Astrocyte (in vitro differentiated cells and primary cell): ENCODE measurements around the gene PPP2R2B. TPM values are rescaled to one million over a fixed set of nuclear protein-coding genes. Genes with fewer than 3 reads are reported as not detected.

Experiments
- DNase-seq: peaks from one replicate; pipeline ENCODE4 v3.0.0-alpha.2; 2010; ENCODE audit warnings: low read depth
- FAIRE-seq: peaks from 2 replicates; lab custom pipeline; 2011; peaks lifted over from hg19 to GRCh38; lab: Jason Lieb, UNC
- H2AFZ ChIP-seq: 2 replicates; pipeline ENCODE4 v1.6.0; 2012; ENCODE audit warnings: low read depth, low read length, inconsistent platforms
- H3K27ac ChIP-seq: 2 replicates; pipeline ENCODE4 v1.5.1; 2011; ENCODE audit warnings: low read depth, low read length, inconsistent platforms
- H3K27me3 ChIP-seq: 2 replicates; pipeline ENCODE4 v1.6.0; 2011; ENCODE audit warnings: low read length, inconsistent platforms; ENCODE audit not compliant: insufficient read depth
- H3K36me3 ChIP-seq: 2 replicates; pipeline ENCODE4 v1.5.1; 2011; ENCODE audit warnings: low read length, inconsistent platforms; ENCODE audit not compliant: insufficient read depth
- H3K4me1 ChIP-seq: 2 replicates; pipeline ENCODE4 v1.5.1; 2011; ENCODE audit warnings: low read length, inconsistent platforms; ENCODE audit not compliant: insufficient read depth
- H3K4me2 ChIP-seq: 2 replicates; pipeline ENCODE4 v1.6.0; 2012; ENCODE audit warnings: low read length, inconsistent platforms
- H3K4me3 ChIP-seq: 2 replicates; pipeline ENCODE4 v1.5.1; 2011; ENCODE audit warnings: low read depth, mild to moderate bottlenecking, low read length, inconsistent platforms; ENCODE audit not compliant: insufficient read depth
- H3K79me2 ChIP-seq: 2 replicates; pipeline ENCODE4 v1.6.0; 2012; ENCODE audit warnings: mild to moderate bottlenecking, low read length, inconsistent platforms; ENCODE audit not compliant: insufficient read depth
- H3K9ac ChIP-seq: 2 replicates; pipeline ENCODE4 v1.6.0; 2012; ENCODE audit warnings: mild to moderate bottlenecking, low read length, inconsistent platforms
- H3K9me3 ChIP-seq: 2 replicates; pipeline ENCODE4 v1.5.1; 2012; ENCODE audit warnings: low read depth, mild to moderate bottlenecking, low read length, inconsistent platforms; ENCODE audit not compliant: insufficient read depth
- H4K20me1 ChIP-seq: 2 replicates; pipeline ENCODE4 v1.6.0; 2012; ENCODE audit warnings: low read length, inconsistent platforms; ENCODE audit not compliant: insufficient read depth
- H3K27ac Mint-ChIP-seq: one replicate; pipeline ENCODE4 v1.8.0; 2021; ENCODE audit warnings: mild to moderate bottlenecking, mixed read lengths; ENCODE audit not compliant: unreplicated experiment
- H3K27me3 Mint-ChIP-seq: one replicate; pipeline ENCODE4 v1.8.0; 2021; ENCODE audit warnings: low read depth, mixed read lengths; ENCODE audit not compliant: unreplicated experiment
- H3K36me3 Mint-ChIP-seq: one replicate; pipeline ENCODE4 v1.8.0; 2021; ENCODE audit warnings: low read depth, mixed read lengths; ENCODE audit not compliant: unreplicated experiment
- H3K4me1 Mint-ChIP-seq: one replicate; pipeline ENCODE4 v1.8.0; 2021; ENCODE audit warnings: low read depth, mixed read lengths; ENCODE audit not compliant: unreplicated experiment
- H3K4me3 Mint-ChIP-seq: one replicate; pipeline ENCODE4 v1.8.0; 2021; ENCODE audit warnings: mild to moderate bottlenecking, moderate library complexity, mixed read lengths; ENCODE audit not compliant: unreplicated experiment
- H3K9me3 Mint-ChIP-seq: one replicate; pipeline ENCODE4 v1.8.0; 2021; ENCODE audit warnings: mild to moderate bottlenecking, mixed read lengths; ENCODE audit not compliant: unreplicated experiment
- EZH2 ChIP-seq: IDR thresholded peaks from 2 replicates; pipeline ENCODE4 v1.6.1; 2012; ENCODE audit warnings: mild to moderate bottlenecking, low read length, inconsistent platforms; ENCODE audit not compliant: insufficient read depth
- total RNA-seq: library from RNA; stranded (reverse); gene quantifications from 2 replicates; pipeline ENCODE4 v1.2.1, GENCODE V29; 2021
- TF ChIP-seq, protein P1 (sequence below): IDR thresholded peaks from 2 replicates; pipeline ENCODE4 v1.5.1; 2011; ENCODE audit warnings: low read depth, mild to moderate bottlenecking, inconsistent platforms, low read length, moderate library complexity; ENCODE audit not compliant: insufficient read depth

The PPP2R2B gene
- total RNA-seq, 1 donor from 2014 or later: 5.2 TPM

DNA sequence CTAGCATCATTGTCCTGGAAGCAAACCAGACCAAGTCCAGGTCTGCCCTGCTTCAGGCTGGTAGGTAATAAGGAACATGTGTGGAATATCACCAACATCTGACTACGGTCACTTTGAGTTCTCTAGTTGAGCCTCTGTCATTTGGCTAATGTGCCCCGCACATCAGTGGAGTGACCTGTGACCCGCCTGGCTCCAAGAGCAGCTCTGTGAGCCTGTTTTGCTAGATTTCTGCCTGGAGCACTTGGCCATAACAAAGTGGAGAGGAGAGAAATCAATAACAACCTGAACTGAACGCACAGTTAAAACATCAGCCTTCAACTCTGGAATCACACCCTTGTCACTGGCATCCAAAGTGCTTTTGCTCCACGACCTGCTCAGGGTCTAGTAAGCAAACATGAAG, 115.7 kb downstream of the PPP2R2B start:
- no peak overlapping the region for H3K27ac Mint-ChIP-seq

DNA sequence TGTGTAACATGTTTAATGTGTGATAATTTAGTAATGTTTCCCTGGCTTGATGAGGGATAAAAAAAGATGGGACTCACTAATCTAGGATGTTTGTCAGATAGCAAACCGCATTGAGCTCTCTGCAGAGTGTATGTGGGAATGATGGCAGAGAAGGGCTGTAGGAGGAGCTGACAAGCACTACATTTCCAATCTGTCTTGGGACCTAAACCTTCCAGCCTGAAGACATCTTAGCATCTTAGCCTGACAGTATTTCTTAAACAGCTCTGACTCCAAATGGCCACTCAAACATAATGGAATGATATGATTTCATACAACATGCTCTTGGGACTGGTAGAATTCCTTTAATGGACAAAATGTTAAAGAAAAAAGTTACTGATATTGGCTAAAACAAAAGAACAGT, 116.7 kb downstream of the PPP2R2B start:
- peaks cover 8% of the 10 kb centered on the region for H3K4me1 ChIP-seq
- H3K27me3 ChIP-seq: no peaks in the 10 kb centered on the region
- H3K36me3 ChIP-seq: no peaks in the 10 kb centered on the region
- Mint-ChIP-seq H3K9me3 (no peaks in the 10 kb centered on the region), H3K4me1 (peaks cover 11% of the 10 kb centered on the region), H3K4me3 (no peak overlapping the region), H3K27me3 (no peaks in the 10 kb centered on the region), H3K36me3 (no peaks in the 10 kb centered on the region), H3K27ac (no peak overlapping the region)
- H3K79me2 ChIP-seq: no peaks in the 10 kb centered on the region
- no peak overlapping the region for H3K4me3 ChIP-seq
- TF ChIP-seq, protein P1, sequence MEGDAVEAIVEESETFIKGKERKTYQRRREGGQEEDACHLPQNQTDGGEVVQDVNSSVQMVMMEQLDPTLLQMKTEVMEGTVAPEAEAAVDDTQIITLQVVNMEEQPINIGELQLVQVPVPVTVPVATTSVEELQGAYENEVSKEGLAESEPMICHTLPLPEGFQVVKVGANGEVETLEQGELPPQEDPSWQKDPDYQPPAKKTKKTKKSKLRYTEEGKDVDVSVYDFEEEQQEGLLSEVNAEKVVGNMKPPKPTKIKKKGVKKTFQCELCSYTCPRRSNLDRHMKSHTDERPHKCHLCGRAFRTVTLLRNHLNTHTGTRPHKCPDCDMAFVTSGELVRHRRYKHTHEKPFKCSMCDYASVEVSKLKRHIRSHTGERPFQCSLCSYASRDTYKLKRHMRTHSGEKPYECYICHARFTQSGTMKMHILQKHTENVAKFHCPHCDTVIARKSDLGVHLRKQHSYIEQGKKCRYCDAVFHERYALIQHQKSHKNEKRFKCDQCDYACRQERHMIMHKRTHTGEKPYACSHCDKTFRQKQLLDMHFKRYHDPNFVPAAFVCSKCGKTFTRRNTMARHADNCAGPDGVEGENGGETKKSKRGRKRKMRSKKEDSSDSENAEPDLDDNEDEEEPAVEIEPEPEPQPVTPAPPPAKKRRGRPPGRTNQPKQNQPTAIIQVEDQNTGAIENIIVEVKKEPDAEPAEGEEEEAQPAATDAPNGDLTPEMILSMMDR: no peak
- no peak for TF ChIP-seq EZH2
- no peaks in the 10 kb centered on the region for H3K9me3 ChIP-seq
- H2AFZ ChIP-seq: no peak overlapping the region
- H3K9ac ChIP-seq: no peak overlapping the region
- no peak for DNase-seq
- H3K27ac ChIP-seq: no peak overlapping the region
- FAIRE-seq: no peak
- H4K20me1 ChIP-seq: no peaks in the 10 kb centered on the region
- no peak overlapping the region for H3K4me2 ChIP-seq

More for the DNA sequence above, 115.7 kb downstream of the PPP2R2B start:
- no peak for DNase-seq
- H3K9ac ChIP-seq: no peak overlapping the region
- H4K20me1 ChIP-seq: no peaks in the 10 kb centered on the region
- no peaks in the 10 kb centered on the region for H3K27me3 ChIP-seq
- H3K79me2 ChIP-seq: no peaks in the 10 kb centered on the region
- H2AFZ ChIP-seq: no peak overlapping the region
- FAIRE-seq: no peak
- no peaks in the 10 kb centered on the region for H3K9me3 ChIP-seq
- H3K36me3 Mint-ChIP-seq: no peaks in the 10 kb centered on the region
- H3K27me3 Mint-ChIP-seq: no peaks in the 10 kb centered on the region
- no peak overlapping the region for H3K4me2 ChIP-seq
- H3K27ac ChIP-seq: no peak overlapping the region
- no peak overlapping the region for H3K4me3 Mint-ChIP-seq
- H3K9me3 Mint-ChIP-seq: no peaks in the 10 kb centered on the region
- no peaks in the 10 kb centered on the region for H3K36me3 ChIP-seq
- no peak overlapping the region for H3K4me3 ChIP-seq
- H3K4me1 Mint-ChIP-seq: peaks cover 11% of the 10 kb centered on the region
- TF ChIP-seq EZH2: no peak
- TF ChIP-seq, protein P1: no peak
- H3K4me1 ChIP-seq: peaks cover 8% of the 10 kb centered on the region

DNA sequence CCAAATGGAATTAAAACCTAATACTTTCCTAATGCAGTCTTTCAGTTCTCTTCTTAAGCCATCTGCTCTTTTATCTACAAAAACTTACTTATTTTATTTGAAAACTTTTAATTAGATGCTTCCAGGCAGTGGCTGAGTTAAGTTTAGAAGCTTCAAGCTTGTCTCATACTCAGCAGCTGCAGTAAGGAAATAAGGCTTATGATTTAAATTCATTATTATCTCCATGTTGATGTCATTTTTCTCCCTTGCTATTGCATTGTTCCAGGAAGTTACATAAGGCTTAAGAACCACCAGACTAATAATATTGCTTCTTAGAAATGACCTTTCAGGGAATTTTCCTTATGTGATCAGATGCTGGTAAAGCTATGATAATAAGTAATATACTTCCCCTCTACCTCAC, 119.6 kb downstream of the PPP2R2B start:
- no peaks in the 10 kb centered on the region for H3K9me3 Mint-ChIP-seq
- Histone ChIP-seq H4K20me1 (no peaks in the 10 kb centered on the region), H2AFZ (no peak overlapping the region), H3K79me2 (no peaks in the 10 kb centered on the region), H3K4me1 (no peaks in the 10 kb centered on the region), H3K27ac (no peak overlapping the region), H3K4me2 (no peak overlapping the region), H3K9ac (no peak overlapping the region), H3K4me3 (no peak overlapping the region), H3K36me3 (no peaks in the 10 kb centered on the region), H3K9me3 (no peaks in the 10 kb centered on the region), H3K27me3 (no peaks in the 10 kb centered on the region)
- TF ChIP-seq, protein P1: no peak
- no peak for TF ChIP-seq EZH2
- no peak overlapping the region for H3K27ac Mint-ChIP-seq
- H3K4me3 Mint-ChIP-seq: no peak overlapping the region
- no peaks in the 10 kb centered on the region for H3K4me1 Mint-ChIP-seq
- FAIRE-seq: no peak
- peaks cover 2% of the 10 kb centered on the region for H3K27me3 Mint-ChIP-seq
- peak; percentile 34 for DNase-seq
- H3K36me3 Mint-ChIP-seq: no peaks in the 10 kb centered on the region
